Cardiac fibroblast (primary cell): ENCODE results near the gene MYLK2.
A peak's percentile ranks its signal among the peaks of the same experiment; 100 is the strongest.
"Not testable (repeated sequence)": the region's sequence is repeated elsewhere in the genome, so short reads cannot be mapped to it uniquely, and the experiment has no call there.

Experiments used
- DNase-seq, 2 donors: peaks; one replicate each; pipeline versions ENCODE4 v3.0.0 to v3.0.0-alpha.2; 2010; ENCODE audit warnings: low read depth in 2 of 2
- H3K4me3 ChIP-seq, 2 donors: replicated peaks in 1 of 2; 1 replicate in 1 of 2; 2 replicates in 1 of 2; pipeline ENCODE4 v1.5.1; 2011; ENCODE audit warnings: low read depth in 2 of 2, low read length in 2 of 2, mild to moderate bottlenecking in 2 of 2, moderate library complexity in 1 of 2
- CTCF ChIP-seq: IDR thresholded peaks from one replicate; pipeline ENCODE4 v1.5.1; 2011; ENCODE audit warnings: low read depth, mild to moderate bottlenecking, low read length, inconsistent platforms

Gene MYLK2

GRCh38 chr20:31806564-31807355, 12.4 kb upstream of the MYLK2 start:
- TF ChIP-seq CTCF = no peak
- no peak overlapping the region for H3K4me3 ChIP-seq
- no peak for DNase-seq

GRCh38 chr20:31808481-31808880, 10.7 kb upstream of the MYLK2 start:
- no peak for DNase-seq
- TF ChIP-seq CTCF = no peak

GRCh38 chr20:31809661-31810060, 9.5 kb upstream of the MYLK2 start:
- peak in 1 of 2 donors; percentile 35 for DNase-seq
- no peak for TF ChIP-seq CTCF
- H3K4me3 ChIP-seq = no peak overlapping the region

More at GRCh38 chr20:31808481-31808880, 10.7 kb upstream of the MYLK2 start:
- no peak overlapping the region for H3K4me3 ChIP-seq

- TF ChIP-seq CTCF = no peak
- H3K4me3 ChIP-seq = no peak overlapping the region
- peak in 1 of 2 donors; percentile 16 for DNase-seq
These were observed 8.0 kb upstream of the MYLK2 start for GRCh38 chr20:31811198-31811597.

- H3K4me3 ChIP-seq = no peak overlapping the region
- peak; percentile 70 to 78 for DNase-seq
These were observed 7.1 kb upstream of the MYLK2 start for GRCh38 chr20:31811796-31812728.

GRCh38 chr20:31813611-31814010, 5.5 kb upstream of the MYLK2 start:
- no peak for TF ChIP-seq CTCF
- no peak overlapping the region for H3K4me3 ChIP-seq
- no peak for DNase-seq

More at GRCh38 chr20:31811796-31812728, 7.1 kb upstream of the MYLK2 start:
- no peak for TF ChIP-seq CTCF

- not testable (repeated sequence) for DNase-seq, H3K4me3 ChIP-seq
These were observed 5.0 kb upstream of the MYLK2 start for GRCh38 chr20:31814142-31814541.
